ENCODE results near the gene COL24A1. TPM values are rescaled to one million over a fixed set of nuclear protein-coding genes. Genes with fewer than 3 reads are reported as not detected.
A peak's percentile ranks its signal among the peaks of the same experiment; 100 is the strongest.

Gene COL24A1
- total RNA-seq, 1 experiment from 2014 or later, result not detected

DNA sequence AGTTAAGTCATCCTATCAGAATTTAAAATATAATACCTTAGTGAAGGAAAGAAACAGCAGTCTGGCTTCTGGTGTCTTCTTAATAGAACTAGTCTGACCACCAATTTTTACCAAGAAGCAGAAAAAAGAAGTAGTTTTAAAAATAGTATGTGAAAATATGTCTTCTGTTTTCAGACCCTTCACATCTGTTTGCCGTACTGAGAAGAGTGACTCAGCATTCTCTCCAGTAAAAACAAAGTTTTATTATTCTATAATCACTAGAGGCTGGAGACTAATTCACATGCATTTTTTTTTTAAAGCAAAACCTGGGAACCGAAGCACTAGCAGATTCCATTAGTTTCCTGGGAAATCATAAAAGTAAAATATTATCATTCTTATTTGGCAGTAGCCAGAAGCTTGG is 163.8 kb downstream of the COL24A1 start:
- no peaks in the 10 kb centered on the region for H3K27me3 ChIP-seq (ENCODE audit: insufficient read depth, low read length)
- no peaks in the 10 kb centered on the region for H3K4me1 ChIP-seq (ENCODE audit: control insufficient read depth in 1 of 2, insufficient read depth in 2 of 2, low read length in 2 of 2)
- CTCF ChIA-PET, result no interaction called here
- H3K36me3 ChIP-seq (ENCODE audit: control insufficient read depth in 1 of 2, insufficient read depth in 2 of 2, low read length in 2 of 2), result no peaks in the 10 kb centered on the region
- H3K4me2 ChIP-seq (ENCODE audit: low read length), result no peak overlapping the region
- ATAC-seq, result no peak
- no peaks in the 10 kb centered on the region for H4K20me1 ChIP-seq (ENCODE audit: insufficient read depth)
- no peaks in the 10 kb centered on the region for H3K9me3 ChIP-seq (ENCODE audit: control insufficient read depth in 1 of 2, insufficient read depth in 1 of 2, low read depth in 1 of 2, low read length in 2 of 2)
- no TSS peak for BruUV-seq (replicated peaks)
- H3K27ac ChIP-seq (ENCODE audit: low read depth, low read length), result no peak overlapping the region
- TF ChIP-seq ZFX (IDR thresholded peaks at IDR 0.05) (no peak), CEBPB (IDR thresholded peaks at IDR 0.05; ENCODE audit: low read depth) (no peak), POLR2AphosphoS5 (IDR thresholded peaks at IDR 0.05; ENCODE audit: low read depth, low read length) (no peak), SIN3A (IDR thresholded peaks at IDR 0.05; ENCODE audit: low read depth) (no peak), TCF7L2 (IDR thresholded peaks at IDR 0.05; ENCODE audit: borderline replicate concordance, extremely low read depth, insufficient read depth, insufficient read length) (no peak), SP1 (IDR thresholded peaks at IDR 0.05; ENCODE audit: low read depth) (no peak), RAD21 (IDR thresholded peaks at IDR 0.05; ENCODE audit: low read depth) (no peak), FOSL1 (IDR thresholded peaks at IDR 0.05; ENCODE audit: low read depth) (no peak), ZNF274 (IDR thresholded peaks at IDR 0.05; ENCODE audit: low read depth, low read length) (no peak), SRF (IDR thresholded peaks at IDR 0.05; ENCODE audit: low read depth) (no peak), EZH2 (IDR thresholded peaks at IDR 0.05) (no peak), ELF1 (IDR thresholded peaks at IDR 0.05; ENCODE audit: borderline replicate concordance, low read depth) (no peak), POLR2A (IDR thresholded peaks at IDR 0.05; ENCODE audit: borderline replicate concordance, extremely low read depth, insufficient read depth, insufficient read length) (no peak), EZH2phosphoT487 (IDR thresholded peaks at IDR 0.05; ENCODE audit: borderline replicate concordance) (no peak), YY1 (IDR thresholded peaks at IDR 0.05; ENCODE audit: extremely low read depth, insufficient replicate concordance, low read depth, low read length) (no peak)
- TF ChIP-seq, protein P1, sequence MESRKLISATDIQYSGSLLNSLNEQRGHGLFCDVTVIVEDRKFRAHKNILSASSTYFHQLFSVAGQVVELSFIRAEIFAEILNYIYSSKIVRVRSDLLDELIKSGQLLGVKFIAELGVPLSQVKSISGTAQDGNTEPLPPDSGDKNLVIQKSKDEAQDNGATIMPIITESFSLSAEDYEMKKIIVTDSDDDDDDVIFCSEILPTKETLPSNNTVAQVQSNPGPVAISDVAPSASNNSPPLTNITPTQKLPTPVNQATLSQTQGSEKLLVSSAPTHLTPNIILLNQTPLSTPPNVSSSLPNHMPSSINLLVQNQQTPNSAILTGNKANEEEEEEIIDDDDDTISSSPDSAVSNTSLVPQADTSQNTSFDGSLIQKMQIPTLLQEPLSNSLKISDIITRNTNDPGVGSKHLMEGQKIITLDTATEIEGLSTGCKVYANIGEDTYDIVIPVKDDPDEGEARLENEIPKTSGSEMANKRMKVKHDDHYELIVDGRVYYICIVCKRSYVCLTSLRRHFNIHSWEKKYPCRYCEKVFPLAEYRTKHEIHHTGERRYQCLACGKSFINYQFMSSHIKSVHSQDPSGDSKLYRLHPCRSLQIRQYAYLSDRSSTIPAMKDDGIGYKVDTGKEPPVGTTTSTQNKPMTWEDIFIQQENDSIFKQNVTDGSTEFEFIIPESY (IDR thresholded peaks at IDR 0.05; ENCODE audit: extremely low read depth, insufficient replicate concordance, low read length), result no peak
- TF ChIP-seq, protein P2, sequence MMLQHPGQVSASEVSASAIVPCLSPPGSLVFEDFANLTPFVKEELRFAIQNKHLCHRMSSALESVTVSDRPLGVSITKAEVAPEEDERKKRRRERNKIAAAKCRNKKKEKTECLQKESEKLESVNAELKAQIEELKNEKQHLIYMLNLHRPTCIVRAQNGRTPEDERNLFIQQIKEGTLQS (IDR thresholded peaks at IDR 0.05), result no peak
- TF ChIP-seq, protein P3, sequence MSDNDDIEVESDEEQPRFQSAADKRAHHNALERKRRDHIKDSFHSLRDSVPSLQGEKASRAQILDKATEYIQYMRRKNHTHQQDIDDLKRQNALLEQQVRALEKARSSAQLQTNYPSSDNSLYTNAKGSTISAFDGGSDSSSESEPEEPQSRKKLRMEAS (IDR thresholded peaks at IDR 0.05), result no peak
- TF ChIP-seq, protein P4, sequence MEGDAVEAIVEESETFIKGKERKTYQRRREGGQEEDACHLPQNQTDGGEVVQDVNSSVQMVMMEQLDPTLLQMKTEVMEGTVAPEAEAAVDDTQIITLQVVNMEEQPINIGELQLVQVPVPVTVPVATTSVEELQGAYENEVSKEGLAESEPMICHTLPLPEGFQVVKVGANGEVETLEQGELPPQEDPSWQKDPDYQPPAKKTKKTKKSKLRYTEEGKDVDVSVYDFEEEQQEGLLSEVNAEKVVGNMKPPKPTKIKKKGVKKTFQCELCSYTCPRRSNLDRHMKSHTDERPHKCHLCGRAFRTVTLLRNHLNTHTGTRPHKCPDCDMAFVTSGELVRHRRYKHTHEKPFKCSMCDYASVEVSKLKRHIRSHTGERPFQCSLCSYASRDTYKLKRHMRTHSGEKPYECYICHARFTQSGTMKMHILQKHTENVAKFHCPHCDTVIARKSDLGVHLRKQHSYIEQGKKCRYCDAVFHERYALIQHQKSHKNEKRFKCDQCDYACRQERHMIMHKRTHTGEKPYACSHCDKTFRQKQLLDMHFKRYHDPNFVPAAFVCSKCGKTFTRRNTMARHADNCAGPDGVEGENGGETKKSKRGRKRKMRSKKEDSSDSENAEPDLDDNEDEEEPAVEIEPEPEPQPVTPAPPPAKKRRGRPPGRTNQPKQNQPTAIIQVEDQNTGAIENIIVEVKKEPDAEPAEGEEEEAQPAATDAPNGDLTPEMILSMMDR (IDR thresholded peaks at IDR 0.05 in 2 of 3, conservative IDR thresholded peaks at IDR 0.05 in 1 of 3; ENCODE audit: borderline replicate concordance in 1 of 3, insufficient read depth in 1 of 3, low read depth in 2 of 3, low read length in 2 of 3), result no peak
- POLR2A ChIA-PET, result no interaction called here
- intact Hi-C loops (cut with micrococcal nuclease), result no loop called here
- H3K4me3 ChIP-seq (replicated peaks in 1 of 2; ENCODE audit: low read depth in 1 of 2, low read length in 2 of 2), result no peak overlapping the region
- no peaks in the 10 kb centered on the region for H3K9me2 ChIP-seq (ENCODE audit: insufficient read depth)
- no peaks in the 10 kb centered on the region for H3K79me2 ChIP-seq (ENCODE audit: insufficient read depth, low read length)
- RAD21 ChIA-PET (ENCODE audit: low non-redundant PET in 1 of 2, low total read pairs in 2 of 2, uncharacterized antibody in 2 of 2, unreplicated experiment in 2 of 2), result no interaction called here
- no peak for DNase-seq (ENCODE audit: low read depth, low spot score)
- H2AFZ ChIP-seq (ENCODE audit: low read depth, low read length, poor library complexity, severe bottlenecking), result peak overlapping the region; percentile 82
- no peak overlapping the region for H3K9ac ChIP-seq (ENCODE audit: low read length)

All from HCT116 (cell line).